HG03558 (cell line): ENCODE results near the gene TREM1.

Experiments
- ATAC-seq: cut with Tn5 transposase; IDR thresholded peaks from one replicate; pipeline ENCODE4 v1.9.1; 2021; ENCODE audit warnings: moderate number of reproducible peaks; ENCODE audit not compliant: unreplicated experiment; ENCODE audit errors: extremely low read depth

Gene TREM1

GRCh38 chr6:41226752-41227151 is 59.7 kb downstream of the TREM1 start:
- ATAC-seq: no peak

GRCh38 chr6:41224800-41225199 is 61.7 kb downstream of the TREM1 start:
- ATAC-seq: no peak
